Endothelial cell of umbilical vein (primary cell): ENCODE data around the gene HOXB5.

Experiments
- CTCF ChIP-seq, 2 donors: IDR thresholded peaks; 1 replicate in 1 of 2; 2 replicates in 1 of 2; pipeline ENCODE4 v1.5.1; 2011; ENCODE audit warnings: low read length in 2 of 2, mild to moderate bottlenecking in 2 of 2, moderate library complexity in 2 of 2, control low read depth in 1 of 2, inconsistent platforms in 1 of 2, low read depth in 1 of 2; ENCODE audit not compliant: insufficient read depth in 1 of 2; ENCODE audit errors: extremely low read depth in 1 of 2
- EZH2 ChIP-seq: IDR thresholded peaks from 2 replicates; pipeline ENCODE4 v1.6.1; 2012; ENCODE audit warnings: borderline replicate concordance, low read depth, mild to moderate bottlenecking, moderate library complexity, low read length, inconsistent platforms; ENCODE audit not compliant: severe bottlenecking
- FOS ChIP-seq: IDR thresholded peaks from 2 replicates; pipeline ENCODE4 v1.6.1; 2011; ENCODE audit warnings: mild to moderate bottlenecking, low read length, moderate library complexity, borderline replicate concordance; ENCODE audit not compliant: insufficient read depth
- JUN ChIP-seq: IDR thresholded peaks from 2 replicates; pipeline ENCODE4 v1.6.1; 2011; ENCODE audit warnings: borderline replicate concordance, low read depth; ENCODE audit not compliant: insufficient read length, insufficient read depth
- MAX ChIP-seq: IDR thresholded peaks from 2 replicates; pipeline ENCODE4 v1.6.1; 2011; ENCODE audit not compliant: insufficient read depth, insufficient read length
- MYC ChIP-seq: IDR thresholded peaks from one replicate; pipeline ENCODE4 v1.6.1; 2011; ENCODE audit warnings: mild to moderate bottlenecking, low read depth, low read length
- POLR2A ChIP-seq: IDR thresholded peaks from 2 replicates; pipeline ENCODE4 v1.6.1; 2012; ENCODE audit warnings: low read depth, mild to moderate bottlenecking, control low read depth, low read length
- POLR2AphosphoS5 ChIP-seq: IDR thresholded peaks from 2 replicates; pipeline ENCODE4 v1.6.1; 2012; ENCODE audit warnings: low read depth, mild to moderate bottlenecking, control low read depth, low read length, moderate library complexity; ENCODE audit not compliant: insufficient read depth

- TF ChIP-seq FOS (no peak), POLR2AphosphoS5 (no peak), CTCF (IDR thresholded peaks at IDR 0.05; ENCODE audit: extremely low read depth in 1 of 2, insufficient read depth in 1 of 2, low read depth in 1 of 2, low read length in 2 of 2) (peak; percentile 8 to 22), EZH2 (no peak), POLR2A (no peak), MYC (no peak), JUN (no peak), MAX (no peak)
Measured at GRCh38 chr17:48569674-48570324, 23.8 kb downstream of the HOXB5 start.
